Astrocyte (in vitro differentiated cells and primary cell): Measurements from ENCODE around the gene ZKSCAN3. TPM values are rescaled to one million over a fixed set of nuclear protein-coding genes. Genes with fewer than 3 reads are reported as not detected.

Experiments used
- DNase-seq: peaks from one replicate; pipeline ENCODE4 v3.0.0-alpha.2; 2010; ENCODE audit warnings: low read depth
- FAIRE-seq: peaks from 2 replicates; lab custom pipeline; 2011; peaks lifted over from hg19 to GRCh38; lab: Jason Lieb, UNC
- H2AFZ ChIP-seq: 2 replicates; pipeline ENCODE4 v1.6.0; 2012; ENCODE audit warnings: low read depth, low read length, inconsistent platforms
- H3K27ac ChIP-seq: 2 replicates; pipeline ENCODE4 v1.5.1; 2011; ENCODE audit warnings: low read depth, low read length, inconsistent platforms
- H3K27me3 ChIP-seq: 2 replicates; pipeline ENCODE4 v1.6.0; 2011; ENCODE audit warnings: low read length, inconsistent platforms; ENCODE audit not compliant: insufficient read depth
- H3K36me3 ChIP-seq: 2 replicates; pipeline ENCODE4 v1.5.1; 2011; ENCODE audit warnings: low read length, inconsistent platforms; ENCODE audit not compliant: insufficient read depth
- H3K4me1 ChIP-seq: 2 replicates; pipeline ENCODE4 v1.5.1; 2011; ENCODE audit warnings: low read length, inconsistent platforms; ENCODE audit not compliant: insufficient read depth
- H3K4me2 ChIP-seq: 2 replicates; pipeline ENCODE4 v1.6.0; 2012; ENCODE audit warnings: low read length, inconsistent platforms
- H3K4me3 ChIP-seq: 2 replicates; pipeline ENCODE4 v1.5.1; 2011; ENCODE audit warnings: low read depth, mild to moderate bottlenecking, low read length, inconsistent platforms; ENCODE audit not compliant: insufficient read depth
- H3K79me2 ChIP-seq: 2 replicates; pipeline ENCODE4 v1.6.0; 2012; ENCODE audit warnings: mild to moderate bottlenecking, low read length, inconsistent platforms; ENCODE audit not compliant: insufficient read depth
- H3K9ac ChIP-seq: 2 replicates; pipeline ENCODE4 v1.6.0; 2012; ENCODE audit warnings: mild to moderate bottlenecking, low read length, inconsistent platforms
- H3K9me3 ChIP-seq: 2 replicates; pipeline ENCODE4 v1.5.1; 2012; ENCODE audit warnings: low read depth, mild to moderate bottlenecking, low read length, inconsistent platforms; ENCODE audit not compliant: insufficient read depth
- H4K20me1 ChIP-seq: 2 replicates; pipeline ENCODE4 v1.6.0; 2012; ENCODE audit warnings: low read length, inconsistent platforms; ENCODE audit not compliant: insufficient read depth
- H3K27ac Mint-ChIP-seq: one replicate; pipeline ENCODE4 v1.8.0; 2021; ENCODE audit warnings: mild to moderate bottlenecking, mixed read lengths; ENCODE audit not compliant: unreplicated experiment
- H3K27me3 Mint-ChIP-seq: one replicate; pipeline ENCODE4 v1.8.0; 2021; ENCODE audit warnings: low read depth, mixed read lengths; ENCODE audit not compliant: unreplicated experiment
- H3K36me3 Mint-ChIP-seq: one replicate; pipeline ENCODE4 v1.8.0; 2021; ENCODE audit warnings: low read depth, mixed read lengths; ENCODE audit not compliant: unreplicated experiment
- H3K4me1 Mint-ChIP-seq: one replicate; pipeline ENCODE4 v1.8.0; 2021; ENCODE audit warnings: low read depth, mixed read lengths; ENCODE audit not compliant: unreplicated experiment
- H3K4me3 Mint-ChIP-seq: one replicate; pipeline ENCODE4 v1.8.0; 2021; ENCODE audit warnings: mild to moderate bottlenecking, moderate library complexity, mixed read lengths; ENCODE audit not compliant: unreplicated experiment
- H3K9me3 Mint-ChIP-seq: one replicate; pipeline ENCODE4 v1.8.0; 2021; ENCODE audit warnings: mild to moderate bottlenecking, mixed read lengths; ENCODE audit not compliant: unreplicated experiment
- CTCF ChIP-seq: IDR thresholded peaks from 2 replicates; pipeline ENCODE4 v1.5.1; 2011; ENCODE audit warnings: low read depth, mild to moderate bottlenecking, inconsistent platforms, low read length, moderate library complexity; ENCODE audit not compliant: insufficient read depth
- EZH2 ChIP-seq: IDR thresholded peaks from 2 replicates; pipeline ENCODE4 v1.6.1; 2012; ENCODE audit warnings: mild to moderate bottlenecking, low read length, inconsistent platforms; ENCODE audit not compliant: insufficient read depth
- total RNA-seq: library from RNA; stranded (reverse); gene quantifications from 2 replicates; pipeline ENCODE4 v1.2.1, GENCODE V29; 2021

ZKSCAN3 gene
- total RNA-seq, 1 donor from 2014 or later = 8.0 TPM

DNA sequence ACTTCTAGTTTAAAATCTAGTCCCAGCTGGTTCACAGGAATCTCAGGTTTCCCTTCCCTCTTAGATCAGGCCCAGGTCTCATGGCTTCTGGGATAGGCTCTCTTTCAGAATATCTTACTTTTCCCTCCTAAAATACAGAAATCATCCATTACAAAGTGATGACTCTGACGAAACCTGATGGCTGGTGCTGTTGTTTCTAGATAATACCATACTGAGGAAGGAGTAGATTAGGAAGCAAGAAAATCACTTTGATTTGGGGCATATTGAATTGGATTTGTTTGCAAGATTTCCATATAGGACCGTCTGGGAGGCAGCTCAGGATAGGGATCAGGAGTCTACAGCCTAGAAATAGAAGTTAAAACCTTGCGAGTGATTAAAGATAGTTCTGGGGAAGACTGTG is 3.6 kb downstream of the ZKSCAN3 start:
- DNase-seq (no peak), FAIRE-seq (no peak)
- peaks cover 3% of the 10 kb centered on the region for H3K36me3 Mint-ChIP-seq
- Histone ChIP-seq H3K4me1 (peaks cover 16% of the 10 kb centered on the region), H3K27me3 (no peaks in the 10 kb centered on the region), H3K27ac (peak overlapping the region; percentile 39), H3K9ac (peak overlapping the region; percentile 48), H3K4me2 (peak overlapping the region; percentile 24), H2AFZ (no peak overlapping the region), H3K36me3 (no peaks in the 10 kb centered on the region), H3K79me2 (peaks cover 49% of the 10 kb centered on the region), H4K20me1 (no peaks in the 10 kb centered on the region), H3K9me3 (no peaks in the 10 kb centered on the region), H3K4me3 (no peak overlapping the region)
- TF ChIP-seq CTCF (no peak), EZH2 (no peak)
- H3K27ac Mint-ChIP-seq = no peak overlapping the region
- no peaks in the 10 kb centered on the region for H3K9me3 Mint-ChIP-seq
- H3K4me3 Mint-ChIP-seq = no peak overlapping the region
- peaks cover 13% of the 10 kb centered on the region for H3K4me1 Mint-ChIP-seq
- no peaks in the 10 kb centered on the region for H3K27me3 Mint-ChIP-seq

DNA sequence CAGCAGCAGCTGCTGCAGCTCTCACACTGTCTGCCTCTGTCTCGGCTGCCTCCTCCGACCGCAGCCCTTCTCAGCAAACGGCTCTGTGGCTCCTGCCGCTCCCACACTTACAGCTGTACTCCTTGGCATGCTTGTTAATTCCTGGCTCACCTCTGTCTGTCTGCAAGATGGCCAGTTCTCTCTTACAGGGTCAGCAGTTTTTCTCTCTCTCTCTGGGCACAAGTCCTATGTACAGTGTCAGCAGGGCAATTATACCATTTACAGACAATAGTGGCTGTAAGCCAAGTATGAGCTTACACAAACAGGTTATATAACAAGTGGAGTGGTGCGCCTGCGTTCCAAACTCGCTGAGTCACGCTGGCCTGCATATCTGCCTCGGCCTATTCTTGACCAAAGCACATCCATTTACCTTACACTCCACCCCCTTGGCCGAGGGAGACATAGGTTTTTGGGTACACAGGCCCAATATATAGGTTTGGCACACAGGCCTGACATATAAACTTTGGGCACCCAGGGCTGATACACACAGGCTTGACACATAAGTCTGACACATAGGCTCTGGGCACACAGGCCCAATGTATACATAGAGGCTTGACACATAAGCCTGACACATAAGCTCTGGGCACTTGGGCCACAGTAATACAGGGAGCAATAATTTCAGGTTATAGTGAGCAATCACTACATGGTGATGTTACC is 4.4 kb downstream of the ZKSCAN3 start:
- no peaks in the 10 kb centered on the region for H3K9me3 Mint-ChIP-seq
- Histone ChIP-seq H3K27me3 (no peaks in the 10 kb centered on the region), H3K4me1 (peaks cover 16% of the 10 kb centered on the region), H3K4me2 (peak overlapping the region; percentile 24), H3K9me3 (no peaks in the 10 kb centered on the region), H2AFZ (no peak overlapping the region), H4K20me1 (no peaks in the 10 kb centered on the region), H3K4me3 (peak overlapping the region; percentile 15), H3K27ac (peak overlapping the region; percentile 39), H3K36me3 (no peaks in the 10 kb centered on the region), H3K9ac (peak overlapping the region; percentile 48), H3K79me2 (peaks cover 49% of the 10 kb centered on the region)
- DNase-seq (peak; percentile 83), FAIRE-seq (no peak)
- H3K27ac Mint-ChIP-seq = no peak overlapping the region
- H3K36me3 Mint-ChIP-seq = peaks cover 3% of the 10 kb centered on the region
- TF ChIP-seq CTCF = no peak
- TF ChIP-seq EZH2 = no peak
- H3K4me3 Mint-ChIP-seq = no peak overlapping the region
- peaks cover 13% of the 10 kb centered on the region for H3K4me1 Mint-ChIP-seq
- no peaks in the 10 kb centered on the region for H3K27me3 Mint-ChIP-seq
